ENCODE data around the gene DDX19B.

The DDX19B gene

DNA sequence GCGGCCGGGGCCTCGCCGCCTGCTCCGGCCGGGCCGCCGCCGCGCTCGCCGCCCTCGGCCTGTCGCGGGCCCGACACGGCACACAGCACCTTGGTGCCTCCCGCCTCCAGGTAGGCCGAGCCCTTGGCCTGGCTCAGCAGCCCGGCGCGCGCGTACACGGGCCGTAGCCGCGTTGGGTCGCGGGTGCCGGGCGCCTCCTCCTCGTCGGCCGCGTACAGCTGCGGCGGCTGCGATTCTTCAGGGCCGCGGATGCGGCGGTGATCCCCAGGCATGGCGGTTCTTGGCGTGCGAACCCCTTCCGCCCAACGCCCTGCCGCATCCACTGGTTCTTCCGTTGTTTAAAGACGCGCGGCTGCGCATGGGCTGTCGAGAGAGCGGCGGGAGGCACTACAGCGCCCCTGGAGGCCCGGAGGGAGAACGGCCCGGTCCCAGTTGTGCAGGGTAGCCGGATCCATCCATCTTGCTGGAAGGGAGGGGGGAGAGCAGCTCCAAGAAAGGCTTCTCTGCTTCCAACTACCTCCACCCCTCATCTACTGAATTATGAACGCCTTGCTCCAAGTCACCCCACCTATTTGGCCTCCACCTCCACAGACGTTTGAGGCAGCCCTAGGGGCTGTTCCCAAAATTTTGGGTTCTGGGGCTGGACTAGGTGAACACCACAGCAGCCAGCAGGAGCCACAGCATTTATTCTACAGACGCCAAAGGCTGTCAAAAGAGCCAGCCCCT lies 47.2 kb upstream of the DDX19B start, which contains the start of gene EXOSC6:
EXOSC6 (minus strand) TSS at position 312 of the 726 bp plus-strand sequence; CDS start at position 272, 40 bp downstream.
- Histone ChIP-seq H3K79me2 (ENCODE audit: insufficient read depth, low read length) (peaks cover 29% of the 10 kb centered on the region), H3K36me3 (ENCODE audit: low read length) (peaks cover 7% of the 10 kb centered on the region; the same call in 1 of the 2 replicates), H2AFZ (ENCODE audit: low read depth, low read length, severe bottlenecking) (peak within 1 kb of the TSS; percentile 48)

DNA sequence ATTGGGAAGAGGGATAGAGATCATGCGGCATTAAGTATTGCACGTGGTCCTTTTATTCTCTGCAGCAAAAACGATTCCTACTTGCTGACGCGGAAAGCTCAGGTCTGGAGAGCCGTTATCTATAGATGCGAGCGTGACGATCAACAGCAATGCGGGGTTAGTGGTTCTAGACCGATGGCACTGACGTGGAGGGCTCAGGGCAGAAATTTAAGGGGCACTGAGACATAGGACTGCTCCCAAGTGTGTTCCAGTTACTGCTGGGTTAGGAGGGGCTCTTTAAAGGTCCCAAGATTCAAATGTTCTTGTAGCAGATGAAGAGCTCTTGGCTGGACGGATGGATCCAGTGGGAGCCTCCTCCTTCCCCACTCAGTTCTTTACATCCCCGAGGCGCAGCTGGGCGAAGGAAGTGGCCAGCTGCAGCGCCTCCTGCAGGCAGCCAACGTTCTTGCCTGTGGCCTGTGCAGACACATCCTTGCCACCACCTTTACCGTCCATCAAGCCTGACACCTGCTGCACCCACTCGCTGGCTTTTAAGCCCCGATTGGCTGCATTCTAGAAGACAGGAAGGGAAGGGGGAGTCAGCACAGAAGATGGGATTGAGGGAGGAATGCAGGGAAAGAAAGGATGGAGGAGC lies 46.5 kb upstream of the DDX19B start:
- H3F3A ChIP-seq (ENCODE audit: insufficient read depth) = peaks cover 18% of the 10 kb centered on the region
- H3K9me3 ChIP-seq (ENCODE audit: insufficient read depth, low read length) = no peaks in the 10 kb centered on the region
- H3K9me2 ChIP-seq (replicated peaks; ENCODE audit: insufficient read depth, low read length) = no peaks in the 10 kb centered on the region
- peaks cover 9% of the 10 kb centered on the region; the same call in 1 of the 2 replicates for H3K36me3 ChIP-seq (ENCODE audit: low read length)
- no peak for TF ChIP-seq EZH2phosphoT487 (conservative IDR thresholded peaks at IDR 0.05; ENCODE audit: low read length)
- TF ChIP-seq, protein P1, sequence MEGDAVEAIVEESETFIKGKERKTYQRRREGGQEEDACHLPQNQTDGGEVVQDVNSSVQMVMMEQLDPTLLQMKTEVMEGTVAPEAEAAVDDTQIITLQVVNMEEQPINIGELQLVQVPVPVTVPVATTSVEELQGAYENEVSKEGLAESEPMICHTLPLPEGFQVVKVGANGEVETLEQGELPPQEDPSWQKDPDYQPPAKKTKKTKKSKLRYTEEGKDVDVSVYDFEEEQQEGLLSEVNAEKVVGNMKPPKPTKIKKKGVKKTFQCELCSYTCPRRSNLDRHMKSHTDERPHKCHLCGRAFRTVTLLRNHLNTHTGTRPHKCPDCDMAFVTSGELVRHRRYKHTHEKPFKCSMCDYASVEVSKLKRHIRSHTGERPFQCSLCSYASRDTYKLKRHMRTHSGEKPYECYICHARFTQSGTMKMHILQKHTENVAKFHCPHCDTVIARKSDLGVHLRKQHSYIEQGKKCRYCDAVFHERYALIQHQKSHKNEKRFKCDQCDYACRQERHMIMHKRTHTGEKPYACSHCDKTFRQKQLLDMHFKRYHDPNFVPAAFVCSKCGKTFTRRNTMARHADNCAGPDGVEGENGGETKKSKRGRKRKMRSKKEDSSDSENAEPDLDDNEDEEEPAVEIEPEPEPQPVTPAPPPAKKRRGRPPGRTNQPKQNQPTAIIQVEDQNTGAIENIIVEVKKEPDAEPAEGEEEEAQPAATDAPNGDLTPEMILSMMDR (IDR thresholded peaks at IDR 0.05; ENCODE audit: insufficient read depth, low read length, poor library complexity, severe bottlenecking) = peak; percentile 58
- no peak overlapping the region for H3K4me3 ChIP-seq (ENCODE audit: insufficient read depth, low read length, poor library complexity, severe bottlenecking)
- no peak overlapping the region for H3K27ac ChIP-seq (ENCODE audit: low read depth, low read length)
- no peak overlapping the region for H3K9ac ChIP-seq (ENCODE audit: low read length)
- peaks cover 29% of the 10 kb centered on the region for H3K79me2 ChIP-seq (ENCODE audit: insufficient read depth, low read length)
- H4K20me1 ChIP-seq (ENCODE audit: low read depth, low read length) = peaks cover 4% of the 10 kb centered on the region; the same call in 1 of the 2 replicates
- H3K27me3 ChIP-seq (ENCODE audit: low read length) = no peaks in the 10 kb centered on the region
- H3K4me2 ChIP-seq (ENCODE audit: low read depth, low read length, poor library complexity, severe bottlenecking) = peak overlapping the region; percentile 11
- no peak overlapping the region for H2AFZ ChIP-seq (ENCODE audit: low read depth, low read length, severe bottlenecking)

More for the DNA sequence above, 47.2 kb upstream of the DDX19B start, which contains the start of gene EXOSC6:
- Histone ChIP-seq H3K9me3 (ENCODE audit: insufficient read depth, low read length) (no peaks in the 10 kb centered on the region), H3K27ac (ENCODE audit: low read depth, low read length) (peak within 1 kb of the TSS; percentile 92), H4K20me1 (ENCODE audit: low read depth, low read length) (0 out of 2 replicates have a peak, but pooled peaks cover 4% of the 10 kb centered on the region), H3K9me2 (replicated peaks; ENCODE audit: insufficient read depth, low read length) (no peaks in the 10 kb centered on the region), H3F3A (ENCODE audit: insufficient read depth) (peaks cover 18% of the 10 kb centered on the region), H3K4me2 (ENCODE audit: low read depth, low read length, poor library complexity, severe bottlenecking) (peak within 1 kb of the TSS; percentile 94), H3K27me3 (ENCODE audit: low read length) (no peaks in the 10 kb centered on the region), H3K4me3 (ENCODE audit: insufficient read depth, low read length, poor library complexity, severe bottlenecking) (peak within 1 kb of the TSS; percentile 86), H3K9ac (ENCODE audit: low read length) (peak within 1 kb of the TSS; percentile 93)
- no peak for TF ChIP-seq EZH2phosphoT487 (conservative IDR thresholded peaks at IDR 0.05; ENCODE audit: low read length)
- TF ChIP-seq, protein P1 (IDR thresholded peaks at IDR 0.05; ENCODE audit: insufficient read depth, low read length, poor library complexity, severe bottlenecking) = peak; percentile 84

DNA sequence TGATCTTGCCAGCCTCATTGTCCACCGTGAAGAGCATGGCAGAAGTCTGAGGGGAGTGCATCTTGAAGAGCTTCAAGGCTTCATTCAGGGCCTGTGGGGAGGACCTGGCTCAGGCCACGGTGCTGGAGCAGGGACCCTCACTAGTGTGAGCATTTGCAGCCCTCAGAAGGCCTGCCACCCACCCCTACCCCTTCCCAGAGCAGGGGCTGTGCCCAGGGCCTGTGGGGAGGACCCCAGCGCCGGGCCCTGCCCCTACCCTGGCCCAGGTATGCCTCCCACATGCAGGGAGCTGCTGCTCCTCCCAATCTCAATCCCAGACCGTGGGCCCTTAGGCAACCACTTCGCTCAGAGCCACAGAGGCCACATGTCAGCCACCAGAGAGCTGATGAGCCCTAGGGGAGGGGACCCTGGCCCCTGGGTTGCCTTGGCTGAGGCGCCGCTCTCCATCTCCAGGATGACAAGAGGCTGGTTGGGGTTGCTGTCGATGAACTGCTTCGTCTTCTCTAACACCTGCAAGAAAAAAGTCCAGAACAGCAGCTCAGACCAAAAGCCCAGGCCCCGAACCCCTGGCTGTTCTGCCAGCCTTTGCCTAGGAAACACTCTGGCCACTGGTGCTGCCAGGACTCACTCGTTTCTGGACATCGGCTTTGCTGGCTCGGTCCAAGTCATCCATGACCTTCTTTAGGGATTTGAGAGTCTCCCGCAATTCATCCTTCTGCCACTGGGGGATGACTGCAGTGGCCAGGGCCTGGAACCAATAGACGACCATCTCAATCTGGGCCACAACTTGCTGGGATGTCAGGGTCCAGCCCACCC lies 45.5 kb upstream of the DDX19B start:
- Histone ChIP-seq H3K9me2 (replicated peaks; ENCODE audit: insufficient read depth, low read length) (no peaks in the 10 kb centered on the region), H3K27me3 (ENCODE audit: low read length) (no peaks in the 10 kb centered on the region), H3K9ac (ENCODE audit: low read length) (no peak overlapping the region), H3K27ac (ENCODE audit: low read depth, low read length) (no peak overlapping the region), H3K4me3 (ENCODE audit: insufficient read depth, low read length, poor library complexity, severe bottlenecking) (no peak overlapping the region), H3F3A (ENCODE audit: insufficient read depth) (peaks cover 18% of the 10 kb centered on the region), H3K9me3 (ENCODE audit: insufficient read depth, low read length) (no peaks in the 10 kb centered on the region), H4K20me1 (ENCODE audit: low read depth, low read length) (peaks cover 4% of the 10 kb centered on the region; the same call in 1 of the 2 replicates), H3K79me2 (ENCODE audit: insufficient read depth, low read length) (peaks cover 28% of the 10 kb centered on the region), H3K4me2 (ENCODE audit: low read depth, low read length, poor library complexity, severe bottlenecking) (no peak overlapping the region), H3K36me3 (ENCODE audit: low read length) (peaks cover 15% of the 10 kb centered on the region), H2AFZ (ENCODE audit: low read depth, low read length, severe bottlenecking) (no peak overlapping the region)
- TF ChIP-seq, protein P1 (IDR thresholded peaks at IDR 0.05; ENCODE audit: insufficient read depth, low read length, poor library complexity, severe bottlenecking) = peak; percentile 45
- no peak for TF ChIP-seq EZH2phosphoT487 (conservative IDR thresholded peaks at IDR 0.05; ENCODE audit: low read length)
